Heart left ventricle (tissue), 13 donors: ENCODE measurements around the gene HPGD.

Experiments
- CTCF ChIP-seq, 12 donors: fragments of 200-600 bp; sonication (generic) in 4 of 12; IDR thresholded peaks; one replicate each; pipeline versions ENCODE4 v1.5.0 to v1.8.0; 2018 to 2022; ENCODE audit warnings: antibody characterized with exemption in 12 of 12, mild to moderate bottlenecking in 5 of 12
- POLR2A ChIP-seq, 2 donors: fragments of 450-650 bp; IDR thresholded peaks; one replicate each; pipeline ENCODE4 v1.6.1; 2017; ENCODE audit warnings: antibody characterized with exemption in 2 of 2, mild to moderate bottlenecking in 2 of 2, moderate library complexity in 2 of 2
- donor health status: ischemic (EF 13 %, LVEDD 7.1; RV severe dilation, severe dysfunction).
- donor health status: DM: no; HTN: yes; CAD: no.
- donor health status: DM: no; HTN: no; CAD: no.
- donor health status: ischemic (EF 25% LVEDD 6.9; RV normal size, moderate dysfunction).
- donor health status: ischemic (EF 25% LVEDD 5.7; RV mildly dilated, moderate dysfunction).
- donor health status: ischemic (EF 35%, LVEDD 5.7; RV mildly dilated, moderate dysfunction).
- donor health status: nonischemic (EF 11% LVEDD 7.7; RV severe dilation, severe dysfunction).
- donor health status: DM: yes; HTN: yes; CAD: no.
- donor health status: PGD.
- donor health status: ischemic (EF 29% LVEDD 5.4; RV normal size, mild dysfunction).
- donor health status: nonischemic (EF 23%, LVEDD 6.1; RV moderate dilation, normal function).

- no peak for TF ChIP-seq CTCF (IDR thresholded peaks at IDR 0.05)
- TF ChIP-seq POLR2A (IDR thresholded peaks at IDR 0.05): no peak
Measured at GRCh38 chr4:174549721-174550120, 27.4 kb upstream of the HPGD start.
